Mesodermal cell (in vitro differentiated cells): Measurements from ENCODE around the gene POLD3.
"Not testable (repeated sequence)": the region's sequence is repeated elsewhere in the genome, so short reads cannot be mapped to it uniquely, and the experiment has no call there.

Source experiments
- H3K27ac ChIP-seq: 2 replicates; pipeline ENCODE4 v1.7.0; 2013; ENCODE audit warnings: mild to moderate bottlenecking, low read depth, low read length, moderate library complexity; ENCODE audit not compliant: severe bottlenecking
- H3K36me3 ChIP-seq: 2 replicates; pipeline ENCODE4 v1.7.1; 2013; ENCODE audit warnings: mild to moderate bottlenecking, low read length, moderate library complexity; ENCODE audit not compliant: control insufficient read depth, insufficient read depth
- H3K4me1 ChIP-seq: one replicate; pipeline ENCODE4 v1.7.1; 2013; ENCODE audit warnings: mild to moderate bottlenecking, low read length; ENCODE audit not compliant: insufficient read depth, control insufficient read depth, poor library complexity, severe bottlenecking
- H3K4me3 ChIP-seq: 2 replicates; pipeline ENCODE4 v1.7.0; 2013; ENCODE audit warnings: low read length, control low read depth, mild to moderate bottlenecking; ENCODE audit not compliant: insufficient read depth, poor library complexity, severe bottlenecking; ENCODE audit errors: extremely low read depth
- H3K9me3 ChIP-seq: 2 replicates; pipeline ENCODE4 v1.7.1; 2013; ENCODE audit warnings: mild to moderate bottlenecking, low read length, moderate library complexity; ENCODE audit not compliant: control insufficient read depth
- WGBS, 2 experiments: methylation state at CpG; one replicate each; pipeline ENCODE4 v1.1.5; 2013; ENCODE audit warnings: missing lambda C conversion rate in 2 of 2; ENCODE audit not compliant: insufficient coverage in 2 of 2; 5-methylcytosine and 5-hydroxymethylcytosine counted together

Gene POLD3

GRCh38 chr11:74590492-74590891 is 1.9 kb upstream of the POLD3 start:
- H3K4me1 ChIP-seq, H3K4me3 ChIP-seq: not testable (repeated sequence)
- WGBS, 2 experiments, result 80% methylated on average over 1 of the region's 7 CpGs; no CpG with 5 or more reads in 1 of the 2 experiments

GRCh38 chr11:74592063-74592440 is 330 bp upstream of the POLD3 start:
- H3K9me3 ChIP-seq, result no peaks in the 10 kb centered on the region
- 100% methylated on average over 1 of the region's 7 CpGs; no CpG with 5 or more reads in 1 of the 2 experiments for WGBS, 2 experiments
- peak overlapping the region; percentile 91 for H3K4me3 ChIP-seq
- H3K4me1 ChIP-seq, result no peaks in the 10 kb centered on the region
- H3K27ac ChIP-seq, result no peak overlapping the region
- H3K36me3 ChIP-seq, result peaks cover 24% of the 10 kb centered on the region

More at GRCh38 chr11:74590492-74590891, 1.9 kb upstream of the POLD3 start:
- not testable (repeated sequence) for H3K9me3 ChIP-seq, H3K27ac ChIP-seq
- H3K36me3 ChIP-seq, result peaks cover 11% of the 10 kb centered on the region

GRCh38 chr11:74593463-74593862 is 1.1 kb downstream of the POLD3 start:
- Histone ChIP-seq H3K36me3 (peaks cover 37% of the 10 kb centered on the region), H3K9me3 (no peaks in the 10 kb centered on the region), H3K4me1 (no peaks in the 10 kb centered on the region), H3K4me3 (peak overlapping the region; percentile 91), H3K27ac (no peak overlapping the region)
- no CpG with 5 or more reads among the region's 1 CpG for WGBS, 2 experiments

GRCh38 chr11:74602637-74603556 is 10.5 kb downstream of the POLD3 start:
- no peak overlapping the region for H3K27ac ChIP-seq
- no peak overlapping the region for H3K4me3 ChIP-seq
- no peaks in the 10 kb centered on the region for H3K9me3 ChIP-seq
- H3K36me3 ChIP-seq, result peaks cover 42% of the 10 kb centered on the region
- no peaks in the 10 kb centered on the region for H3K4me1 ChIP-seq
- WGBS, 2 experiments, result 87 to 95% methylated on average over 3 to 4 of the region's 4 CpGs

- peaks cover 35% of the 10 kb centered on the region for H3K36me3 ChIP-seq
- no peak overlapping the region for H3K27ac ChIP-seq
- no peak overlapping the region for H3K4me3 ChIP-seq
- H3K9me3 ChIP-seq, result no peaks in the 10 kb centered on the region
- no peaks in the 10 kb centered on the region for H3K4me1 ChIP-seq
- WGBS, 2 experiments, result no CpG with 5 or more reads among the region's 1 CpG
These were observed 11.5 kb downstream of the POLD3 start for GRCh38 chr11:74603845-74604244.

GRCh38 chr11:74604311-74604710 is 11.9 kb downstream of the POLD3 start:
- no peaks in the 10 kb centered on the region for H3K4me1 ChIP-seq
- H3K9me3 ChIP-seq, result no peaks in the 10 kb centered on the region
- no peak overlapping the region for H3K27ac ChIP-seq
- no peak overlapping the region for H3K4me3 ChIP-seq
- peaks cover 31% of the 10 kb centered on the region for H3K36me3 ChIP-seq

GRCh38 chr11:74605403-74605802 is 13.0 kb downstream of the POLD3 start:
- Histone ChIP-seq H3K9me3 (no peaks in the 10 kb centered on the region), H3K27ac (no peak overlapping the region), H3K4me3 (no peak overlapping the region), H3K36me3 (peaks cover 35% of the 10 kb centered on the region), H3K4me1 (no peaks in the 10 kb centered on the region)
- WGBS, 2 experiments, result 91 to 100% methylated on average over 4 of the region's 5 CpGs

GRCh38 chr11:74608431-74608830 is 16.0 kb downstream of the POLD3 start:
- 93 to 100% methylated on average over 2 to 4 of the region's 4 CpGs for WGBS, 2 experiments
- Histone ChIP-seq H3K4me1 (no peaks in the 10 kb centered on the region), H3K36me3 (peaks cover 49% of the 10 kb centered on the region), H3K27ac (no peak overlapping the region), H3K9me3 (no peaks in the 10 kb centered on the region), H3K4me3 (no peak overlapping the region)

GRCh38 chr11:74611369-74611861 is 19.0 kb downstream of the POLD3 start:
- H3K27ac ChIP-seq, result no peak overlapping the region
- no peaks in the 10 kb centered on the region for H3K9me3 ChIP-seq
- peaks cover 38% of the 10 kb centered on the region for H3K36me3 ChIP-seq
- no peaks in the 10 kb centered on the region for H3K4me1 ChIP-seq
- 83% methylated on average over 1 of the region's 2 CpGs; no CpG with 5 or more reads in 1 of the 2 experiments for WGBS, 2 experiments
- no peak overlapping the region for H3K4me3 ChIP-seq

- no peak overlapping the region for H3K4me3 ChIP-seq
- no peaks in the 10 kb centered on the region for H3K9me3 ChIP-seq
- WGBS, 2 experiments, result 97 to 98% methylated on average over 3 of the region's 3 CpGs
- H3K27ac ChIP-seq, result no peak overlapping the region
- no peaks in the 10 kb centered on the region for H3K4me1 ChIP-seq
- peaks cover 37% of the 10 kb centered on the region for H3K36me3 ChIP-seq
These were observed 20.5 kb downstream of the POLD3 start for GRCh38 chr11:74612877-74613276.

GRCh38 chr11:74615311-74615710 is 22.9 kb downstream of the POLD3 start:
- 94 to 100% methylated on average over 1 of the region's 1 CpG for whole genome bisulfite sequencing, 2 experiments
- Histone ChIP-seq H3K9me3 (no peaks in the 10 kb centered on the region), H3K36me3 (peaks cover 45% of the 10 kb centered on the region), H3K4me1 (no peaks in the 10 kb centered on the region), H3K27ac (no peak overlapping the region), H3K4me3 (no peak overlapping the region)
